ENCODE data around the gene PCDH10.

GRCh38 chr4:133143775-133144430 is 5.2 kb upstream of the PCDH10 start:
- TF ChIP-seq CTCF (IDR thresholded peaks at IDR 0.05) (no peak), POLR2A (IDR thresholded peaks at IDR 0.05) (no peak)

Data from testis (tissue), 2 donors.